Measurements from ENCODE around the gene ALDH1B1. TPM values are rescaled to one million over a fixed set of nuclear protein-coding genes. Genes with fewer than 3 reads are reported as not detected.

Gene ALDH1B1
- total and polyA plus RNA-seq, 2 donors (not counting 3 experiments of a cell fraction or from before 2014, with no cell fraction given) = 11.5 to 20.5 TPM

GRCh38 chr9:38359297-38359653 lies 33.2 kb upstream of the ALDH1B1 start:
- FAIRE-seq (no peak), DNase-seq (ENCODE audit: low read depth, low spot score) (no peak)
- dilution Hi-C loops (cut with MboI; ENCODE audit: extremely low pct_ligation_motif_present, low sequenced_read_pairs) = no loop called here
- POLR2A ChIA-PET = no interaction called here
- Histone ChIP-seq H3K27ac (ENCODE audit: insufficient read depth, low read depth, low read length) (no peak overlapping the region), H3K4me3 (replicated peaks in 1 of 3; ENCODE audit: insufficient read depth in 1 of 3, low read depth in 1 of 3, low read length in 3 of 3) (no peak overlapping the region), H3K4me2 (ENCODE audit: insufficient read depth, low read length) (no peak overlapping the region), H3K9ac (replicated peaks; ENCODE audit: extremely low read depth, insufficient read depth, low read length) (no peak overlapping the region), H3K79me2 (ENCODE audit: control insufficient read depth, insufficient read depth, low read length) (no peaks in the 10 kb centered on the region), H3K4me1 (ENCODE audit: control insufficient read depth, extremely low read depth, insufficient read depth, low read length) (no peaks in the 10 kb centered on the region), H3K27me3 (ENCODE audit: control insufficient read depth in 2 of 2, insufficient read depth in 2 of 2, low read length in 2 of 2) (peaks cover 0 to 4% of the 10 kb centered on the region in 2 experiments), H2AFZ (ENCODE audit: low read depth, low read length) (no peak overlapping the region), H3K9me3 (replicated peaks; ENCODE audit: control insufficient read depth, insufficient read depth, low read length) (no peaks in the 10 kb centered on the region), H3K9me1 (replicated peaks; ENCODE audit: control insufficient read depth, extremely low read depth, insufficient read depth, low read length) (no peaks in the 10 kb centered on the region), H3K36me3 (ENCODE audit: control insufficient read depth in 2 of 2, extremely low read depth in 1 of 2, insufficient read depth in 2 of 2, low read length in 2 of 2) (no peaks in the 10 kb centered on the region), H4K20me1 (replicated peaks; ENCODE audit: control insufficient read depth, extremely low read depth, insufficient read depth, low read length) (no peaks in the 10 kb centered on the region)
- no TSS peak for BruUV-seq (replicated peaks)
- intact Hi-C loops (cut with micrococcal nuclease) = no loop called here
- TF ChIP-seq MYC (IDR thresholded peaks at IDR 0.05; ENCODE audit: low read depth, low read length) = no peak
- no peak for TF ChIP-seq MAX (IDR thresholded peaks at IDR 0.05; ENCODE audit: insufficient read depth, insufficient read length)
- no peak for TF ChIP-seq JUN (IDR thresholded peaks at IDR 0.05; ENCODE audit: borderline replicate concordance, insufficient read depth, insufficient read length, low read depth)
- TF ChIP-seq FOS (IDR thresholded peaks at IDR 0.05; ENCODE audit: borderline replicate concordance, insufficient read depth, low read length) = no peak
- no peak for TF ChIP-seq POLR2A (IDR thresholded peaks at IDR 0.05; ENCODE audit: low read depth, low read length)
- TF ChIP-seq CTCF (IDR thresholded peaks at IDR 0.05; ENCODE audit: extremely low read depth in 1 of 2, insufficient read depth in 1 of 2, low read depth in 1 of 2, low read length in 2 of 2) = no peak
- no peak for TF ChIP-seq GATA2 (IDR thresholded peaks at IDR 0.05; ENCODE audit: insufficient read depth, insufficient read length, low read depth, low read length)
- no peak for TF ChIP-seq EZH2 (IDR thresholded peaks at IDR 0.05; ENCODE audit: borderline replicate concordance, low read depth, low read length, severe bottlenecking)
- TF ChIP-seq POLR2AphosphoS5 (IDR thresholded peaks at IDR 0.05; ENCODE audit: insufficient read depth, low read depth, low read length) = no peak
- CTCF ChIA-PET = no interaction called here

Measured in endothelial cell of umbilical vein (primary cell).